Thymus (tissue), 11 donors: ENCODE data around the gene LPP. TPM values are rescaled to one million over a fixed set of nuclear protein-coding genes. Genes with fewer than 3 reads are reported as not detected.

Experiments used
- DNase-seq, 9 donors: peaks; one replicate each; pipeline ENCODE4 v3.0.0-alpha.2; 2013; ENCODE audit warnings: low spot score in 9 of 9, low read depth in 6 of 9, missing footprints in 1 of 9
- H3K27ac ChIP-seq, 2 donors: one replicate each; pipeline ENCODE4 v1.5.1; 2013; ENCODE audit warnings: control low read depth in 1 of 2, low read depth in 1 of 2, low read length in 1 of 2, mild to moderate bottlenecking in 1 of 2, moderate library complexity in 1 of 2
- H3K27me3 ChIP-seq, 2 donors: one replicate each; pipeline ENCODE4 v1.5.1; 2013; ENCODE audit warnings: low read length in 1 of 2; ENCODE audit not compliant: control insufficient read depth in 2 of 2, insufficient read depth in 1 of 2
- H3K36me3 ChIP-seq, 2 donors: one replicate each; pipeline ENCODE4 v1.5.1; 2013; ENCODE audit warnings: low read length in 1 of 2, mild to moderate bottlenecking in 1 of 2, moderate library complexity in 1 of 2; ENCODE audit not compliant: control insufficient read depth in 2 of 2, insufficient read depth in 2 of 2
- H3K4me1 ChIP-seq, 2 donors: one replicate each; pipeline ENCODE4 v1.5.1; 2013; ENCODE audit warnings: low read length in 2 of 2; ENCODE audit not compliant: control insufficient read depth in 2 of 2, insufficient read depth in 2 of 2
- H3K4me3 ChIP-seq, 2 donors: one replicate each; pipeline ENCODE4 v1.5.1; 2013; ENCODE audit warnings: low read length in 2 of 2, control low read depth in 1 of 2, mild to moderate bottlenecking in 1 of 2
- H3K9me3 ChIP-seq, 2 donors: one replicate each; pipeline ENCODE4 v1.5.1; 2013; ENCODE audit warnings: low read length in 1 of 2, mild to moderate bottlenecking in 1 of 2; ENCODE audit not compliant: control insufficient read depth in 2 of 2, insufficient read depth in 1 of 2
- WGBS: extraction: QIAGEN DNeasy Blood & Tissue Kit; methylation state at CpG from one replicate; pipeline ENCODE4 v1.1.7; 2013; 5-methylcytosine and 5-hydroxymethylcytosine counted together
- polyA plus RNA-seq: library from polyadenylated mRNA; stranded (reverse); fragments of 200-250 nt; gene quantifications from one replicate; pipeline ENCODE4 v1.2.3, GENCODE V29; 2013
- total RNA-seq: library from RNA; stranded (reverse); fragments of 120-200 nt; gene quantifications from one replicate; pipeline ENCODE4 v1.2.4, GENCODE V29; 2013
- donor health status: healthy.

Gene LPP
- total and polyA plus RNA-seq, 2 donors: 6.5 to 9.2 TPM

- Histone ChIP-seq H3K27ac (no peak overlapping the region), H3K9me3 (no peaks in the 10 kb centered on the region), H3K4me1 (peaks cover 0 to under 1% of the 10 kb centered on the region in 2 donors), H3K4me3 (no peak overlapping the region), H3K27me3 (no peaks in the 10 kb centered on the region), H3K36me3 (no peaks in the 10 kb centered on the region)
- 92% methylated on average over 8 of the region's 8 CpGs for WGBS
- DNase-seq: no peak
Observed at GRCh38 chr3:188911026-188911850, 757.3 kb downstream of the LPP start.

DNA sequence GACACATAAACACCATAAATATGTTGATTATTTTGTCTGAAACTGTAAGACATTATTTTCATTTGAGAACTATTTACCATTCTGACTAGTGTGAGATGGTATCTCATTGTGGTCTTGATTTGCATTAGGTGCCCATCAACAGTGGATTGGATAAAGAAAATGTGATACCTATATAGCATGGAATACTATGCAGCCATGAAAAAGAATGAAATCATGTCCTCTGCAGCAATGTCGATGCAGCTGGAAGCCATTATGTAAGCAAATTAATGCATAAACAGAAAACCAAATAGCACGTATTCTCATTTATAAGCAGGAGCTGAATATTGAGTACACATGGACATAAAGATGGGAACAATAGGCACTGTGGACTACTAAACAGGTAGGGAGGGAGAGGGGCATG, 759.1 kb downstream of the LPP start:
- 98% methylated on average over 2 of the region's 2 CpGs for WGBS
- Histone ChIP-seq H3K4me1 (peaks cover 0 to 15% of the 10 kb centered on the region in 2 donors), H3K9me3 (no peaks in the 10 kb centered on the region), H3K27ac (no peak overlapping the region), H3K27me3 (no peaks in the 10 kb centered on the region), H3K4me3 (no peak overlapping the region), H3K36me3 (no peaks in the 10 kb centered on the region)
- no peak for DNase-seq

DNA sequence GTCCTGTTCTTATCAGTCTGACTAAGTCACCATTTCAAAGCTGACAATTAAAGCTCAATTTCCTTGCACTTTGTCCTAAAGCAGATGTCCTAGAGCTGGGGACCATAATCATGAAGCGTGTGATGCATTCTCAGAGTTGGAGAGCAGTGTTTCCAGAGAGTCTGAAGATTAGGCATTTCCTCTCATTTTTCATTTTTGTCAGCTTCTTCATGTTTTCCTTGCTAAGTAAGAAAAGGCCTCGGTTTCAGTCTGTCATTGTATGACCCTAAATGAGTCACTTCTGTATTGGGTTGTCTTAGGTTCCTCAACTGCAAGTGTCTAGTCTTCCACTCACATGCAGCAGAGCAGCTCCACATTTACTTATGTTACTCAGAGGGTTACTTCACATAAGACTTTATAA, 760.6 kb downstream of the LPP start:
- peak in 2 of 9 donors; percentile 5 to 15 for DNase-seq
- WGBS: 69% methylated on average over 2 of the region's 2 CpGs
- peaks cover 0 to 15% of the 10 kb centered on the region in 2 donors for H3K4me1 ChIP-seq
- H3K36me3 ChIP-seq: no peaks in the 10 kb centered on the region
- H3K4me3 ChIP-seq: no peak overlapping the region
- H3K9me3 ChIP-seq: no peaks in the 10 kb centered on the region
- no peak overlapping the region for H3K27ac ChIP-seq
- no peaks in the 10 kb centered on the region for H3K27me3 ChIP-seq

GRCh38 chr3:188915127-188915526, 761.2 kb downstream of the LPP start:
- Histone ChIP-seq H3K4me1 (peaks cover 0 to 15% of the 10 kb centered on the region in 2 donors), H3K9me3 (no peaks in the 10 kb centered on the region), H3K27ac (no peak overlapping the region), H3K4me3 (no peak overlapping the region), H3K36me3 (no peaks in the 10 kb centered on the region), H3K27me3 (no peaks in the 10 kb centered on the region)
- DNase-seq: no peak
- 99% methylated on average over 1 of the region's 1 CpG for WGBS

- Histone ChIP-seq H3K36me3 (no peaks in the 10 kb centered on the region), H3K27ac (peak overlapping the region in 1 of 2 donors; percentile 22), H3K9me3 (no peaks in the 10 kb centered on the region), H3K27me3 (no peaks in the 10 kb centered on the region), H3K4me3 (no peak overlapping the region), H3K4me1 (peaks cover 0 to 15% of the 10 kb centered on the region in 2 donors)
- DNase-seq: peak; percentile 11 to 79 (median 30)
Observed at GRCh38 chr3:188916934-188917401, 763.0 kb downstream of the LPP start.

DNA sequence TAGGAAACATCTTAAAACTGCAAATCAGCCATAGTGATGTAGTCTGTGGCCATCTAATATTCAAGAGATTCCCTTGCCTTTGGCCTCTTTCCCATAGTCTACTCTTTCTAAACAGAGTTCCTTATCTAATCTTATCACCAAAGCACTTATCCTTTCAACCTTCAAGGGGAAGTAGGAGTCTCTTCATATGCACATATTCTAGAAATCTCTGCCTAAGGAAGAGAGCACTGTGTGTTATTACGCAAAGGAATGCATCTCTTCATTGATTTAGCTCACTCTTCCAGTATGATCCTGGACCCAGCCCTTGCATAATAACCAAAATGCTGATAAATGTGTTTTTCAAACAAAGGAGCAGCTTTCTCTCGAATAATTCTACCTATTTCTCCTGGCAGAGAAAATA, 764.1 kb downstream of the LPP start:
- H3K27ac ChIP-seq: no peak overlapping the region

GRCh38 chr3:188923671-188924070, 769.7 kb downstream of the LPP start:
- 98% methylated on average over 2 of the region's 2 CpGs for WGBS
- no peaks in the 10 kb centered on the region for H3K27me3 ChIP-seq
- no peaks in the 10 kb centered on the region for H3K36me3 ChIP-seq
- DNase-seq: no peak
- H3K9me3 ChIP-seq: no peaks in the 10 kb centered on the region
- no peak overlapping the region for H3K27ac ChIP-seq
- no peak overlapping the region for H3K4me3 ChIP-seq
- peaks cover 2 to 3% of the 10 kb centered on the region in 2 donors for H3K4me1 ChIP-seq

More for the DNA sequence above, 764.1 kb downstream of the LPP start:
- WGBS: 95% methylated on average over 2 of the region's 2 CpGs
- Histone ChIP-seq H3K9me3 (no peaks in the 10 kb centered on the region), H3K4me1 (peaks cover 0 to 15% of the 10 kb centered on the region in 2 donors), H3K4me3 (no peak overlapping the region), H3K27me3 (no peaks in the 10 kb centered on the region), H3K36me3 (no peaks in the 10 kb centered on the region)
- DNase-seq: no peak

DNA sequence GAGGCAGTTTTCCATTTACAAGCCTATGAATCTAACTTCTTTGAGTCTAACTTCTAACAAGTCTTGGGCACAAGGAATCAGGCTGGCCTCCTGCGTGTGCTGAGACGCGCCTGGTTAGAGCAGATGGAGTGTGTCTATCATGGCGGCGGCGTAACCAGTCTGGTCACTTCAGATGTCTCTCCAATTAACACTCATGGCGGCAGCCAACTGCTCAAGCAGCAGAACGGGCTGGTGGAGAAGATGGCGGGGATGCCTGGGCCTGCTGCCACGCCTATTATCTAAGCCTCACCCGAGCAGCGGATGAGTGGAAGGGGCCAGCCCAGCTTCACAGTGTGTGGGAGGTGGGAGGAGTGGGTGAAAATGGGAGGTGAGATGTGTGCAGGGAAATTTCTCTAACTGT, 771.4 kb downstream of the LPP start:
- whole genome bisulfite sequencing: 98% methylated on average over 12 of the region's 12 CpGs

DNA sequence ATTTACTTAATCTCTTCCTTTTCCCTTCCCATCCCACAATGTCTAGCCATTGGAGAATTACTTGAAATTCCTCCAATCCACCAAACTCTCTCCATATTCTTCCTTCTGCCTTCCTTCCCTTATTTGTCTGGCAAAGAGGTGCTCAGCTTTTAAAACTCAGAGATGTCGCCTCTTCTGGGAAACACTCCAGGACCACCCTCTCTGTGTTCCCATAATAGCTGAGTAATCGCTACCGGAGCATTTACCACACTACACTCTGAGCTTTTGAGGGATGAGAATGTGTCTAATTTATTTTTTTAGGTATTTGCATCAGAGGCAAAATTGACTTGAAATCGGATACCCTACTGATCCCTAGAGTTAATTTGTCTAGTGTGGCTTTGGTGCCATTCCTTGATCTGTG, 772.2 kb downstream of the LPP start:
- 95% methylated on average over 4 of the region's 4 CpGs for WGBS
- H3K27ac ChIP-seq: no peak overlapping the region
- no peak overlapping the region for H3K4me3 ChIP-seq
- no peaks in the 10 kb centered on the region for H3K9me3 ChIP-seq
- peaks cover 2 to 3% of the 10 kb centered on the region in 2 donors for H3K4me1 ChIP-seq
- H3K27me3 ChIP-seq: no peaks in the 10 kb centered on the region
- H3K36me3 ChIP-seq: no peaks in the 10 kb centered on the region
- DNase-seq: no peak

More for the DNA sequence above, 771.4 kb downstream of the LPP start:
- H3K36me3 ChIP-seq: no peaks in the 10 kb centered on the region
- no peaks in the 10 kb centered on the region for H3K27me3 ChIP-seq
- H3K4me3 ChIP-seq: no peak overlapping the region
- H3K9me3 ChIP-seq: no peaks in the 10 kb centered on the region
- H3K4me1 ChIP-seq: peaks cover 2 to 3% of the 10 kb centered on the region in 2 donors
- H3K27ac ChIP-seq: no peak overlapping the region
- no peak for DNase-seq
